Measurements from ENCODE around the gene BTBD2.

BTBD2 gene

DNA sequence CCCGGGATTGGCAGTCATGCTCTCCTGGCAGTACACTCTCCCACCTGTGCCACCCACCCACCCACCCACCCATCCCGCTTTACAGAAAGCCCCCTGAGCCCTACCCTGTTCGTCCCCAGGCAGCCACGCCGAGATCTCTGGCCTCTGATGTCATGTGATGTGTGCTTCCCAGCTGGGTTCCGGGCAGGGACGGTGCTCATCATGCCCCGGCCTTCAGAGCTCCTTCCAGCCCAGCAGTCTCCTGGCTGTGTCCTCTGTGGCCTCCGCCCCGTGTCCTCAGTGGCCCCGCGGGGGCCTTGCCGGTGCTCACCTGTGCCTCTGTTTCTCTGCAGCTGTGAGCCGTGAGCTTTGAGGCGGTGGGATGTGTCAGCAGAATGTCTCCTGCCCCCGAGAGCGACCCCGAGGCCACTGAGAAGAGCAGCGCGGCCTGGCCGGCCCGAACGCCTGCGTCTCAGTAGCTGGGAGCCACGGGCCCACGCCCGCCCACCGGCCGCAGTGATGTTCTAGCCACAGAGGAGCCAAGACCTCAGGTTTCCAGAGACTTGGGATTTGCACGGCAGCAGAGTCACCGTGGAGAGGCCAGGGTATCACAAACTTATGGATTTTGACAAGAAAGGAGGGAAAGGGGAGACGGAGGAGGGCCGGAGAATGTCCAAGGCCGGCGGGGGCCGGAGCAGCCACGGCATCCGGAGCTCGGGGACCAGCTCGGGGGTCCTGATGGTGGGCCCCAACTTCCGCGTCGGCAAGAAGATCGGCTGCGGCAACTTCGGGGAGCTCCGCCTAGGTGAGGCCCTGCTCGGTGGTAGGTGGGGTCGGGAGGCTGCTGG is 46.1 kb downstream of the BTBD2 start:
- no peak for TF ChIP-seq ZFX (IDR thresholded peaks at IDR 0.05; ENCODE audit: borderline replicate concordance)
- TF ChIP-seq, protein P1, sequence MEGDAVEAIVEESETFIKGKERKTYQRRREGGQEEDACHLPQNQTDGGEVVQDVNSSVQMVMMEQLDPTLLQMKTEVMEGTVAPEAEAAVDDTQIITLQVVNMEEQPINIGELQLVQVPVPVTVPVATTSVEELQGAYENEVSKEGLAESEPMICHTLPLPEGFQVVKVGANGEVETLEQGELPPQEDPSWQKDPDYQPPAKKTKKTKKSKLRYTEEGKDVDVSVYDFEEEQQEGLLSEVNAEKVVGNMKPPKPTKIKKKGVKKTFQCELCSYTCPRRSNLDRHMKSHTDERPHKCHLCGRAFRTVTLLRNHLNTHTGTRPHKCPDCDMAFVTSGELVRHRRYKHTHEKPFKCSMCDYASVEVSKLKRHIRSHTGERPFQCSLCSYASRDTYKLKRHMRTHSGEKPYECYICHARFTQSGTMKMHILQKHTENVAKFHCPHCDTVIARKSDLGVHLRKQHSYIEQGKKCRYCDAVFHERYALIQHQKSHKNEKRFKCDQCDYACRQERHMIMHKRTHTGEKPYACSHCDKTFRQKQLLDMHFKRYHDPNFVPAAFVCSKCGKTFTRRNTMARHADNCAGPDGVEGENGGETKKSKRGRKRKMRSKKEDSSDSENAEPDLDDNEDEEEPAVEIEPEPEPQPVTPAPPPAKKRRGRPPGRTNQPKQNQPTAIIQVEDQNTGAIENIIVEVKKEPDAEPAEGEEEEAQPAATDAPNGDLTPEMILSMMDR (IDR thresholded peaks at IDR 0.05), result no peak
- no peak overlapping the region for H3K27ac ChIP-seq

DNA sequence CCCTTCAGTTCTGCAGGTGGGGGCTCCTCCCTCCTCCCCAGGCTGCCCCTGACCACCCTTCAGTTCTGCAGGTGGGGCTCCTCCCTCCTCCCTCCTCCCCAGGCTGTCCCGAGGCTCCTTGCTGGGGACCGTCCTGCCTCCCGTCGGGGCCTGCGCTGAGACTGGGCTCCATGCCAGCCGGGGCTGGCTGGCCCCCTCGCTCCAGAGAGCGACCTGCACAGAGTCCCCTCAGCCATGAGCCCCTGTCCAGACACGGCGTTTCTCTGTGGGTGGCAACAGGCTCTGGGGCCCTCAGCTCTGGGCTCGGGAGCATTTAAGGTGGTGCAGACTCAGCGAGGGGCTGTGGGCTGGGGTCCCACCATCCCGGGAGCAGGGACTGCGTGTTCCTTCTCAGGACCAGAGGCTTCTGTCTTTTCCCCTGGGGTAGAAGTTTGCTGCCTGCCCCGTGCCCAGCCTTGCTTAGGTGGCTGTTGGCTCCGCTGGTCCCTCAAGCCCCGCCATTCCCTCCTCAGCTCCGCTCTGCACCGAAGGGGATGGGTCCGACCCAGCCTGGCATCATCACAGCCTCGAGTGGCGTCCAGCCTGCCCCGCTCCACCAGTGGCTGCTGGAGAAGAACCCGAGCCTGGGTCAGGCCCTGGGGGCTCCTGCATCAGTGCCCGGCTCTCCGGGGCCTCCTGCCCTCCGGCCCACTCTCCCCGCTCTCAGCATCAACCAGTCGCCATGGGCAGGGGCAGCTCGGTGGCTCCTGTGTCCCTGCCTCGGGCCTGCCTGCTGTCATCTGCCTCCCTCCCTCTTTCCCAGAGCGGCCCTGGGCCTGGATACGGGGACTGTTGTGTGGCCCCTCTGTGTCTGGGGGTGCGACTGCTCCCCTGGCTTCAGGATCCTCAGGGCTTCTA is 47.0 kb downstream of the BTBD2 start:
- H3K27ac ChIP-seq, result no peak overlapping the region
- TF ChIP-seq, protein P1 (IDR thresholded peaks at IDR 0.05), result no peak
- no peak for TF ChIP-seq ZFX (IDR thresholded peaks at IDR 0.05; ENCODE audit: borderline replicate concordance)

DNA sequence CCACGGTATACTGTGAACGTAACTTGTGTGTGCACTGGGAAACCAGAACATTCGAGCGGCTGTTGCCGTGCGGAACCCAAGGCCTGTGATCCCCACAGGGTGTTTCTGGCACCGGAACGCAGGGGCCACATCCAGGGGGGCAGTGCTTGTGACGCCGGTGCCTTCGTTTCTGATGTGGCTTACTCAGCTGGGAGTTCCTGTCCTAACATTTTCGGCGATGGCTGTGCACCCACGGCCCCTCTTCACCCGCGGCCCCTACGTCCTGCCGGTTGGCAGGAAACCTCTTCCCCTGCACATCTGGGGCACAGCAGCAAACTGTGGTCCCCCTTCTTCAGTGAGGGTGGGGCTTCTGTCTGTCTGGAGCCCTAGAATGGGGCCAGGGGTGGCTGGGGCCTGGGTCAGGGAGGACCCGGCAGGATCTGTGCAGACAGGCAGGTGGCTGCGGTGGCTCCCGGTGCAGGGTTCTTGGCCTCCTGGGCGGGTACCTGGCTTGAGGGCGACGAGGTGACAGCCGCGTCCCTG is 48.4 kb downstream of the BTBD2 start:
- H3K27ac ChIP-seq, result no peak overlapping the region
- TF ChIP-seq, protein P1 (IDR thresholded peaks at IDR 0.05), result no peak
- TF ChIP-seq ZFX (IDR thresholded peaks at IDR 0.05; ENCODE audit: borderline replicate concordance), result no peak

DNA sequence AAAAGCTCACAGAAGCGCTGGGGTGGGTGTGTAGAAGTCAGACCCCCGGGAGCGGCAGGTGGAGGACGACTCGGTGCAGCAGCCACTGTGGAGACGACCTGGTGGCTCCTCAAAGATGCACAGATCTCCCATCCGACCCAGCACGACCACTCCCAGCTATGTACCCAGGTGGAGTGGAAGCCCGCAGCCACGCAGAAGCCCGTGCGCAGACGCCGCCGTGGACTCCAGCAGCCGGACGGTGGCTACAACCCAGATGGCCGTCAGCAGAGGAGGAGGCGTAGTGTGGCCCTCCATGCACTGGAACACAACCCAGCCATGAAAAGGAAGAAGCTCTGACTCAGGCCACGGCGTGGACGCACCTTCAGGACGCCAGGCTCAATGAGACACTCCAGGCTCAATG is 52.8 kb downstream of the BTBD2 start:
- no peak for TF ChIP-seq ZFX (IDR thresholded peaks at IDR 0.05; ENCODE audit: borderline replicate concordance)
- TF ChIP-seq, protein P1 (IDR thresholded peaks at IDR 0.05), result no peak
- no peak overlapping the region for H3K27ac ChIP-seq

DNA sequence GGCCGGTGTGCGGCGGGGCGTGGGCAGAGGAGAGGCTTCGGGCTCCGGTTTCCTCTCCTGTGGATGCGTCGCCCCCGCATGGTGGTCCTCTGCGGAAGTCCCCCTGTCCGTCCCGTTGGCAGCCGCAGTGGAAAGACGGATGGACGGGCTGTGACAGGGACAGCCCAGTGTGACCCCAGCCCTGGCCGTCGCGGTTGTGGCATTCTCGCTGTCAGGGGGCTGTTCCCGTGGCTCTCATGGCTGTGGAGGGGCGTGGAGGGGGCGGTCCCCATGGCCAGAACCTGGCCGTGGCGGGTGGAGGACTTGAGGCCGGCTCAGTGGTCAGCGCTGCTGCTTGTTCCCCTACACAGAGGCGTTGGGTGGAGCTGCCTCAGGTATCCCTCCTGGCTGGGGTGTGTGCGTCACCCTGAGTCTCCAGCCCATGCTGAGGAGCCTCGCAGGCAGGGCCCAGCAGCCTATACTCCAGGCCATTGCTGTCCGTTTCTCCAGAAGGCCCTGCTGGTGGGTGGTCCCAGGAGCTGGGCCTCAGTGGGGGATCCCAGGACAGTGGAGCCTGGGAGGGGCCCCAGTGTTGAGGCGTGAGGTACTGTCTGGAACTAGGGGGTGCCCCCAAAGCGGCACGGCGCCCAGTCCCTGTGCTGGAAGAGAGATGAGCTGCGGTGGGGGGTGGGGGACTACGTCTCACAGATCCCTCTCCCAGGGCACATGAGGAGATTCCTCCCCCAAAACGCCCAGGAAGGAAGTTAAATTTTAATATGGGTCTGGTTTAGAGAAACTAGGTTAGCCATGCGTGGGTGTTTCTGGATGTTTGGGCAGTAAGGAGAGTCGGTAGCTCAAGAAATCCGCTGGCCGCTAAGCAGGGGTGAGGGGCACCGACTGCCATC is 54.3 kb downstream of the BTBD2 start:
- no peak overlapping the region for H3K27ac ChIP-seq

DNA sequence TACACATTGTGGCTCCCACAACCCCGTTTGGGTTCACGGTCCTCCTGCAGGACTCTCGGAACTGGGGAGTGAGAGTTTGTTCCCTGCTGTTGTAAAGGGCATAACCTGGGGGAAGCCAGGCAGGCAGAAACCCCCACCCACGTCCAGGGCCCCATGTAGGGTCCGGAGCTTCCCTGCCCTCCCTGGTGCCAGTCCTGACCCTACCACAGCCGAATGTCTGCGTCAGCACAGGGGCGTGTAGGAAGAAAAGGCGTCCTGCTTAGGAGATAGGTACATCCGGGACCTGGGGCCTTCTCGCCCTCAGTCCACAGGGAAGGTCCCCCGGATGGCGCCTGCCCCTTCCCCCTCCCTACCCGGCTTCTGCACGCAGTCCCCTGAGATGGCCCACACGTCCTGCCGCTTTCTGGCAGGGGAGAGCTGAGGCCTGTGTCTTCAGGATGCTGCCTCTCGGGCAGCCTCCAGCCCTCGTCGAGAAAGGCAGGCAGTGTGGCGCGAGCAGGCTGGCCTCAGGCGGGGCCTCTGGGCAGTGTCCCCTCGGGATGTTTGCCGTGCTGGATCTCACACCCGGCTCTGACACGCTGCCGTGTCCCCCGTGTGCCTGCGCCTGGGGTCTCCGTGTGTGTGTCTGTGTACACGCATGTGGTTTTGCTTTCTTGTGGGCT is 55.5 kb downstream of the BTBD2 start:
- H3K27ac ChIP-seq, result no peak overlapping the region
- TF ChIP-seq ZFX (IDR thresholded peaks at IDR 0.05; ENCODE audit: borderline replicate concordance), result no peak
- TF ChIP-seq, protein P1 (IDR thresholded peaks at IDR 0.05), result no peak

More for the DNA sequence above, 54.3 kb downstream of the BTBD2 start:
- TF ChIP-seq, protein P1 (IDR thresholded peaks at IDR 0.05), result no peak
- TF ChIP-seq ZFX (IDR thresholded peaks at IDR 0.05; ENCODE audit: borderline replicate concordance), result no peak

Measured in 22Rv1 (cell line).